PC-3 (cell line): Measurements from ENCODE around the gene ROR1. TPM values are rescaled to one million over a fixed set of nuclear protein-coding genes. Genes with fewer than 3 reads are reported as not detected.

Source experiments
- ATAC-seq: fragments of 200-7000 bp; cut with Tn5 transposase; 2 replicates; pipeline ENCODE4 v1.9.1; 2020; ENCODE audit warnings: mild to moderate bottlenecking, moderate library complexity
- BruUV-seq: library from RNA; stranded (reverse); fragments of 400-500 nt; replicated peaks from 2 replicates; lab custom pipeline; 2021; lab: Mats Ljungman, UMichigan
- CTCF ChIA-PET: fragments of 300-600 bp; sonication (Branson Sonifier 250); formaldehyde crosslinking; loops from one replicate; lab custom pipeline; 2022; ENCODE audit warnings: antibody characterized with exemption; lab: Charles Lee
- POLR2A ChIA-PET: fragments of 300-600 bp; sonication (Branson Sonifier 250); formaldehyde crosslinking; loops from one replicate; lab custom pipeline; 2022; ENCODE audit warnings: antibody characterized with exemption; ENCODE audit not compliant: unreplicated experiment; lab: Charles Lee
- DNase-seq: peaks from one replicate; pipeline ENCODE4 v3.0.0-alpha.2; 2015
- H2AFZ ChIP-seq: fragments of 300-600 bp; sonication (generic); 2 replicates; pipeline ENCODE4 v1.6.0; 2016; ENCODE audit warnings: antibody characterized with exemption, low read length
- H3F3A ChIP-seq: fragments of 300-600 bp; sonication (generic); one replicate; pipeline ENCODE4 v1.6.0; 2017; ENCODE audit warnings: antibody characterized with exemption, low read length, control low read depth, mild to moderate bottlenecking; ENCODE audit not compliant: unreplicated experiment
- H3K27ac ChIP-seq: fragments of 300-600 bp; sonication (generic); 2 replicates; pipeline ENCODE4 v1.5.1; 2016; ENCODE audit warnings: mild to moderate bottlenecking, low read length
- H3K27me3 ChIP-seq: fragments of 300-600 bp; sonication (generic); 2 replicates; pipeline ENCODE4 v1.6.1; 2016; ENCODE audit warnings: low read length, mixed read lengths
- H3K36me3 ChIP-seq: fragments of 300-600 bp; sonication (generic); 2 replicates; pipeline ENCODE4 v1.6.1; 2016; ENCODE audit warnings: low read depth, mixed run types, low read length, mixed read lengths
- H3K4me1 ChIP-seq: fragments of 300-600 bp; sonication (generic); 2 replicates; pipeline ENCODE4 v1.5.1; 2016; ENCODE audit warnings: low read length; ENCODE audit not compliant: insufficient read depth
- H3K4me2 ChIP-seq: fragments of 300-600 bp; sonication (generic); 2 replicates; pipeline ENCODE4 v1.6.0; 2016; ENCODE audit warnings: low read length
- H3K4me3 ChIP-seq: fragments of 300-600 bp; sonication (generic); 2 replicates; pipeline ENCODE4 v1.5.1; 2016; ENCODE audit warnings: mild to moderate bottlenecking, low read length, mixed read lengths
- H3K79me2 ChIP-seq: fragments of 300-600 bp; sonication (generic); 2 replicates; pipeline ENCODE4 v1.6.1; 2017; ENCODE audit warnings: low read length, mixed read lengths
- H3K9ac ChIP-seq: fragments of 300-600 bp; sonication (generic); 2 replicates; pipeline ENCODE4 v1.6.0; 2016; ENCODE audit warnings: mild to moderate bottlenecking, low read length
- H3K9me2 ChIP-seq: fragments of 300-600 bp; sonication (generic); replicated peaks from 2 replicates; pipeline ENCODE4 v1.6.1; 2016; ENCODE audit warnings: mixed run types, low read length, mixed read lengths
- H3K9me3 ChIP-seq: fragments of 300-600 bp; sonication (generic); 2 replicates; pipeline ENCODE4 v1.6.1; 2016; ENCODE audit warnings: low read length, mixed read lengths
- H4K20me1 ChIP-seq: fragments of 300-600 bp; sonication (generic); 2 replicates; pipeline ENCODE4 v1.6.1; 2016; ENCODE audit warnings: low read length, mixed read lengths
- CTCF ChIP-seq: fragments of 300-600 bp; sonication (generic); conservative IDR thresholded peaks from 2 replicates; pipeline ENCODE4 v1.5.1; 2017; ENCODE audit warnings: antibody characterized with exemption, low read depth, mild to moderate bottlenecking, low read length
- EZH2 ChIP-seq: fragments of 300-600 bp; sonication (generic); IDR thresholded peaks from one replicate; pipeline ENCODE4 v1.6.1; 2017; ENCODE audit warnings: antibody characterized with exemption, mild to moderate bottlenecking, low read length; ENCODE audit not compliant: unreplicated experiment
- EZH2phosphoT487 ChIP-seq: fragments of 300-600 bp; sonication (generic); IDR thresholded peaks from 2 replicates; pipeline ENCODE4 v1.6.1; 2018; ENCODE audit warnings: mild to moderate bottlenecking, antibody characterized with exemption, low read length, borderline replicate concordance
- intact Hi-C: fragments of 100-400 bp; cut with micrococcal nuclease; formaldehyde crosslinking; loops from 2 replicates; pipeline ENCODE4 v1.9.0; 2023
- total RNA-seq: library from RNA; depleted of rRNA; stranded (reverse); fragments of >200 nt; gene quantifications from 2 replicates; pipeline ENCODE4 v1.2.3, GENCODE V29; 2014

Gene ROR1
- total RNA-seq, 1 experiment from 2014 or later = 16.5 TPM

GRCh38 chr1:63802109-63802508 is 28.3 kb downstream of the ROR1 start:
- ATAC-seq = peak; percentile 55; the same call in 1 of the 2 replicates
- POLR2A ChIA-PET = no interaction called here

GRCh38 chr1:63804829-63805484 is 31.1 kb downstream of the ROR1 start:
- no peaks in the 10 kb centered on the region for H3K36me3 ChIP-seq
- no peak overlapping the region for H3K4me3 ChIP-seq
- TF ChIP-seq EZH2 = no peak
- no peak for TF ChIP-seq CTCF
- no peak for TF ChIP-seq EZH2phosphoT487
- H4K20me1 ChIP-seq = 0 out of 2 replicates have a peak, but pooled peaks cover 9% of the 10 kb centered on the region
- no peak overlapping the region for H2AFZ ChIP-seq
- H3K79me2 ChIP-seq = peaks cover 11% of the 10 kb centered on the region; the same call in 1 of the 2 replicates
- H3K9me3 ChIP-seq = no peaks in the 10 kb centered on the region
- H3K27me3 ChIP-seq = no peaks in the 10 kb centered on the region
- BruUV-seq = no TSS peak
- no peaks in the 10 kb centered on the region for H3F3A ChIP-seq
- H3K4me1 ChIP-seq = no peaks in the 10 kb centered on the region
- H3K9ac ChIP-seq = no peak overlapping the region
- no peak overlapping the region for H3K27ac ChIP-seq
- ChIA-PET POLR2A (no interaction called here), CTCF (no interaction called here)
- no peaks in the 10 kb centered on the region for H3K9me2 ChIP-seq
- ATAC-seq (no peak), DNase-seq (no peak)
- H3K4me2 ChIP-seq = no peak overlapping the region
- intact Hi-C loops = no loop called here

More at GRCh38 chr1:63802109-63802508, 28.3 kb downstream of the ROR1 start:
- Histone ChIP-seq H3K9me3 (no peaks in the 10 kb centered on the region), H3K4me3 (no peak overlapping the region), H3K36me3 (no peaks in the 10 kb centered on the region), H3K27ac (no peak overlapping the region), H3K9me2 (no peaks in the 10 kb centered on the region), H3K9ac (no peak overlapping the region), H2AFZ (no peak overlapping the region), H4K20me1 (peaks cover 10% of the 10 kb centered on the region; the same call in 1 of the 2 replicates), H3F3A (no peaks in the 10 kb centered on the region), H3K79me2 (peaks cover 25% of the 10 kb centered on the region), H3K4me1 (no peaks in the 10 kb centered on the region), H3K4me2 (no peak overlapping the region), H3K27me3 (no peaks in the 10 kb centered on the region)
- no TSS peak for BruUV-seq
- CTCF ChIA-PET = no interaction called here
- DNase-seq = no peak
- intact Hi-C loops = no loop called here
- TF ChIP-seq EZH2 (no peak), CTCF (peak; percentile 33; the same call in 1 of the 2 replicates), EZH2phosphoT487 (no peak)

GRCh38 chr1:63807046-63807445 is 33.2 kb downstream of the ROR1 start:
- TF ChIP-seq EZH2phosphoT487 = no peak
- TF ChIP-seq CTCF = no peak
- TF ChIP-seq EZH2 = no peak
- Histone ChIP-seq H3K4me3 (no peak overlapping the region), H3K4me1 (no peaks in the 10 kb centered on the region), H4K20me1 (0 out of 2 replicates have a peak, but pooled peaks cover 6% of the 10 kb centered on the region), H3K9ac (no peak overlapping the region), H3K36me3 (no peaks in the 10 kb centered on the region), H3K27ac (no peak overlapping the region), H3K4me2 (no peak overlapping the region), H3K9me2 (no peaks in the 10 kb centered on the region), H3F3A (no peaks in the 10 kb centered on the region), H3K27me3 (no peaks in the 10 kb centered on the region), H3K9me3 (no peaks in the 10 kb centered on the region), H3K79me2 (0 out of 2 replicates have a peak, but pooled peaks cover 3% of the 10 kb centered on the region), H2AFZ (no peak overlapping the region)
- POLR2A ChIA-PET = no interaction called here
- ATAC-seq (no peak), DNase-seq (no peak)
- intact Hi-C loops = no loop called here
- CTCF ChIA-PET = no interaction called here
- BruUV-seq = no TSS peak
